ENCODE data around the gene ARID1B. TPM values are rescaled to one million over a fixed set of nuclear protein-coding genes. Genes with fewer than 3 reads are reported as not detected.

Gene ARID1B
- total RNA-seq, 1 experiment from 2014 or later: 58.8 TPM

DNA sequence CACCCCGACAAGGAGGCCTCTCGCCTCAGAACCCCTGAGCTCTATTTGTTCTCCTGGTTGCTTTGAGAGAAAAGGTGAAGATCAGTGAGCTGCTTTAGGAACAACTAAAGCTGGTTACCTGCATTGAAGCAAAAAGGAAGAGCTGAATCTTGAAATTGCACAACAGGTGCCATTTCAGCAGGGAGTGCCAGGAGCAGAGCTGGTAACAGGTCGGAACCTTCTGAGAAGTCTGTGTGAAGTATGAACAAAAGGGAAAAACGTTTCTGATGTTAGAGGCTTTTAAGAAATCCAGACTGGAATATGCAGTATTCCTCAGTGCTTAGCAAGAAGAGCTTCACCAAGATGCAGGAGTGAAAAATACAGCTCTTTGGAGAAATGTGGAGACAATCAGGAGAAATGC lies 382.2 kb downstream of the ARID1B start:
- DNase-seq: no peak
- Histone ChIP-seq H3K4me3 (ENCODE audit: low read depth, low read length) (no peak overlapping the region), H3K9me3 (no peaks in the 10 kb centered on the region), H3K36me3 (ENCODE audit: control insufficient read depth, insufficient read depth, low read length) (no peaks in the 10 kb centered on the region; the same call in 1 of the 2 replicates), H3K27me3 (replicated peaks; ENCODE audit: control insufficient read depth, insufficient read depth, low read length) (no peaks in the 10 kb centered on the region), H3K4me1 (no peaks in the 10 kb centered on the region)
- Mint-ChIP-seq H3K27ac (ENCODE audit: unreplicated experiment) (no peak overlapping the region), H3K9me3 (ENCODE audit: unreplicated experiment) (no peaks in the 10 kb centered on the region), H3K27me3 (ENCODE audit: insufficient read depth, unreplicated experiment) (no peaks in the 10 kb centered on the region), H3K4me1 (ENCODE audit: low read depth, unreplicated experiment) (no peaks in the 10 kb centered on the region), H3K4me3 (ENCODE audit: unreplicated experiment) (no peak overlapping the region), H3K36me3 (ENCODE audit: insufficient read depth, unreplicated experiment) (peaks cover 36% of the 10 kb centered on the region)
- CTCF ChIA-PET: no interaction called here
- intact Hi-C loops (cut with micrococcal nuclease; ENCODE audit: unreplicated experiment): no loop called here
- BruUV-seq (replicated peaks): no TSS peak
- TF ChIP-seq, protein P1, sequence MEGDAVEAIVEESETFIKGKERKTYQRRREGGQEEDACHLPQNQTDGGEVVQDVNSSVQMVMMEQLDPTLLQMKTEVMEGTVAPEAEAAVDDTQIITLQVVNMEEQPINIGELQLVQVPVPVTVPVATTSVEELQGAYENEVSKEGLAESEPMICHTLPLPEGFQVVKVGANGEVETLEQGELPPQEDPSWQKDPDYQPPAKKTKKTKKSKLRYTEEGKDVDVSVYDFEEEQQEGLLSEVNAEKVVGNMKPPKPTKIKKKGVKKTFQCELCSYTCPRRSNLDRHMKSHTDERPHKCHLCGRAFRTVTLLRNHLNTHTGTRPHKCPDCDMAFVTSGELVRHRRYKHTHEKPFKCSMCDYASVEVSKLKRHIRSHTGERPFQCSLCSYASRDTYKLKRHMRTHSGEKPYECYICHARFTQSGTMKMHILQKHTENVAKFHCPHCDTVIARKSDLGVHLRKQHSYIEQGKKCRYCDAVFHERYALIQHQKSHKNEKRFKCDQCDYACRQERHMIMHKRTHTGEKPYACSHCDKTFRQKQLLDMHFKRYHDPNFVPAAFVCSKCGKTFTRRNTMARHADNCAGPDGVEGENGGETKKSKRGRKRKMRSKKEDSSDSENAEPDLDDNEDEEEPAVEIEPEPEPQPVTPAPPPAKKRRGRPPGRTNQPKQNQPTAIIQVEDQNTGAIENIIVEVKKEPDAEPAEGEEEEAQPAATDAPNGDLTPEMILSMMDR (IDR thresholded peaks at IDR 0.05; ENCODE audit: insufficient read depth in 1 of 2, low read depth in 1 of 2, low read length in 1 of 2, severe bottlenecking in 1 of 2, unreplicated experiment in 1 of 2): no peak
- POLR2A ChIA-PET: no interaction called here

DNA sequence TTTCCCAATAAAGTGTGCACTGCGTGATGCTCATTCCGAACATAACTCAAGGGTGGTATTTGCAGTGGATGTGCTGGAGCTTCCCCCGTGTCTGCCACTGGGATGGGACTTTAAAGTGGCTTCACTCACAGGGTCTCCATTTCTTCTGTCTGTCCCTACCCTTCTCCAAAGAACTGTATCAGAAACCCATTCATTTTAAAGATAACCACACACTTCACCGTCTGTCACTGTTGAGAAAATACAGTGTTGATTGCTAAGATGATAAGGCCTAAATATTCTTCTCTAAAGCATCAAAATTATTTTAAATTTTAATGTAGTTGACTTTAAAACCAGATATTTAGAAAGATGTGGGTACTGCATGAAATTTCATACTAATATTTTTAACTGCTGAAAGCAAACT lies 384.7 kb downstream of the ARID1B start:
- Histone ChIP-seq H3K27me3 (replicated peaks; ENCODE audit: control insufficient read depth, insufficient read depth, low read length) (no peaks in the 10 kb centered on the region), H3K9me3 (no peaks in the 10 kb centered on the region), H3K4me3 (ENCODE audit: low read depth, low read length) (no peak overlapping the region), H3K36me3 (ENCODE audit: control insufficient read depth, insufficient read depth, low read length) (no peaks in the 10 kb centered on the region; the same call in 1 of the 2 replicates), H3K4me1 (no peaks in the 10 kb centered on the region)
- TF ChIP-seq, protein P1 (IDR thresholded peaks at IDR 0.05; ENCODE audit: insufficient read depth in 1 of 2, low read depth in 1 of 2, low read length in 1 of 2, severe bottlenecking in 1 of 2, unreplicated experiment in 1 of 2): no peak
- Mint-ChIP-seq H3K4me3 (ENCODE audit: unreplicated experiment) (no peak overlapping the region), H3K4me1 (ENCODE audit: low read depth, unreplicated experiment) (no peaks in the 10 kb centered on the region), H3K9me3 (ENCODE audit: unreplicated experiment) (no peaks in the 10 kb centered on the region), H3K36me3 (ENCODE audit: insufficient read depth, unreplicated experiment) (peaks cover 26% of the 10 kb centered on the region), H3K27ac (ENCODE audit: unreplicated experiment) (no peak overlapping the region), H3K27me3 (ENCODE audit: insufficient read depth, unreplicated experiment) (no peaks in the 10 kb centered on the region)
- BruUV-seq (replicated peaks): no TSS peak
- intact Hi-C loops (cut with micrococcal nuclease; ENCODE audit: unreplicated experiment): no loop called here
- POLR2A ChIA-PET: no interaction called here
- CTCF ChIA-PET: no interaction called here
- no peak for DNase-seq

DNA sequence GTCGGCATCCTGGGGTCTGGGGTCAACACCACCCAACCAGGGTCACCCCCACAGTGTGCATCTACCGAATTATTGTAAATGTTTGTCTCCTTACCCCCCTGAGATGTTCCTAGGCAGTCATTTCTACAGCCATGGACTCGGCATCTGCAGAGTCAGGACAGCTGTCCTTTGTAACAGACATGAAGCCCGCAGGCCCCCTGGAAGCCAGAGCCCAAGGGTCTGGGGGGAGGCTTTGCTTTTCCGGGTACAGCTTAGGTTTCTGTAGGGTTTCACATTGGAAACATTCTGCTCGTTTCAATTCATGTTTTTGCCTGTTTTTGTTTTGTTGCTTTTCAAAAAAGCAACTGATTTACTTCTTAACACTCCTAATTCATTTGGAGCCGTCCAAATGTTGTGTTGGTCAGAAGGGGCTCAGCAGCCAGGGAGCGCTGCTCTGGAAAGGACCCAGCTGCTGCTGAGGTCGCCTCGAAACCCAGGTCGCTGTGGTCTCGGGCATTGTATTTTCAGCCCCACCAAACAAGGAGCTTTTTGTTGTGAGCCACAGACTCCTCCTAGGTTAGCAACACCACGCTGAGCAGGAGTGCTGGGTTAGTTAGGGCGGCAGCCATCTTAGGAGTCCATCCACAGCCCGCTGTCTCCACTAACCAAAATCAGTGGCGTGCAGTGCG lies 385.7 kb downstream of the ARID1B start:
- Mint-ChIP-seq H3K4me1 (ENCODE audit: low read depth, unreplicated experiment) (no peaks in the 10 kb centered on the region), H3K27ac (ENCODE audit: unreplicated experiment) (no peak overlapping the region), H3K36me3 (ENCODE audit: insufficient read depth, unreplicated experiment) (peaks cover 28% of the 10 kb centered on the region), H3K4me3 (ENCODE audit: unreplicated experiment) (no peak overlapping the region), H3K27me3 (ENCODE audit: insufficient read depth, unreplicated experiment) (no peaks in the 10 kb centered on the region), H3K9me3 (ENCODE audit: unreplicated experiment) (no peaks in the 10 kb centered on the region)
- H3K36me3 ChIP-seq (ENCODE audit: control insufficient read depth, insufficient read depth, low read length): no peaks in the 10 kb centered on the region; the same call in 1 of the 2 replicates
- no peaks in the 10 kb centered on the region for H3K27me3 ChIP-seq (replicated peaks; ENCODE audit: control insufficient read depth, insufficient read depth, low read length)
- no peak for DNase-seq
- no peaks in the 10 kb centered on the region for H3K4me1 ChIP-seq
- CTCF ChIA-PET: no interaction called here
- POLR2A ChIA-PET: no interaction called here
- intact Hi-C loops (cut with micrococcal nuclease; ENCODE audit: unreplicated experiment): no loop called here
- H3K9me3 ChIP-seq: no peaks in the 10 kb centered on the region
- no TSS peak for BruUV-seq (replicated peaks)
- H3K4me3 ChIP-seq (ENCODE audit: low read depth, low read length): no peak overlapping the region
- TF ChIP-seq, protein P1 (IDR thresholded peaks at IDR 0.05; ENCODE audit: insufficient read depth in 1 of 2, low read depth in 1 of 2, low read length in 1 of 2, severe bottlenecking in 1 of 2, unreplicated experiment in 1 of 2): no peak

Data from Caco-2 (cell line).